ENCODE data around the gene SYT1.

SYT1 gene

GRCh38 chr12:79223210-79223609, 358.6 kb downstream of the SYT1 start:
- DNase-seq (ENCODE audit: extremely low spot score) = no peak
- ChIA-PET POLR2A (no interaction called here), CTCF (interaction anchor here (0.6 kb wide), 1 partner anchor 605 kb away, joined by 4 read pairs; no protein-coding TSS in a partner anchor)
- TF ChIP-seq SP1 (IDR thresholded peaks at IDR 0.05) = no peak
- TF ChIP-seq L3MBTL2 (conservative IDR thresholded peaks at IDR 0.05) = no peak
- TF ChIP-seq FOXM1 (IDR thresholded peaks at IDR 0.05; ENCODE audit: borderline replicate concordance) = no peak
- no peak for TF ChIP-seq ARNT (IDR thresholded peaks at IDR 0.05)
- TF ChIP-seq NFRKB (IDR thresholded peaks at IDR 0.05) = no peak
- no peak for TF ChIP-seq FOXA1 (IDR thresholded peaks at IDR 0.05)
- no peak for TF ChIP-seq FOXK2 (IDR thresholded peaks at IDR 0.05)
- TF ChIP-seq CTBP1 (IDR thresholded peaks at IDR 0.05; ENCODE audit: borderline replicate concordance) = no peak
- no peak for TF ChIP-seq ZNF384 (IDR thresholded peaks at IDR 0.05)
- TF ChIP-seq, protein P1, sequence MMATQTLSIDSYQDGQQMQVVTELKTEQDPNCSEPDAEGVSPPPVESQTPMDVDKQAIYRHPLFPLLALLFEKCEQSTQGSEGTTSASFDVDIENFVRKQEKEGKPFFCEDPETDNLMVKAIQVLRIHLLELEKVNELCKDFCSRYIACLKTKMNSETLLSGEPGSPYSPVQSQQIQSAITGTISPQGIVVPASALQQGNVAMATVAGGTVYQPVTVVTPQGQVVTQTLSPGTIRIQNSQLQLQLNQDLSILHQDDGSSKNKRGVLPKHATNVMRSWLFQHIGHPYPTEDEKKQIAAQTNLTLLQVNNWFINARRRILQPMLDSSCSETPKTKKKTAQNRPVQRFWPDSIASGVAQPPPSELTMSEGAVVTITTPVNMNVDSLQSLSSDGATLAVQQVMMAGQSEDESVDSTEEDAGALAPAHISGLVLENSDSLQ (IDR thresholded peaks at IDR 0.05) = no peak
- TF ChIP-seq SUZ12 (IDR thresholded peaks at IDR 0.05) = no peak
- no peak for TF ChIP-seq HDGF (IDR thresholded peaks at IDR 0.05; ENCODE audit: borderline replicate concordance)
- TF ChIP-seq TARDBP (IDR thresholded peaks at IDR 0.05) = no peak
- no peak for TF ChIP-seq ELF4 (IDR thresholded peaks at IDR 0.05)

DNA sequence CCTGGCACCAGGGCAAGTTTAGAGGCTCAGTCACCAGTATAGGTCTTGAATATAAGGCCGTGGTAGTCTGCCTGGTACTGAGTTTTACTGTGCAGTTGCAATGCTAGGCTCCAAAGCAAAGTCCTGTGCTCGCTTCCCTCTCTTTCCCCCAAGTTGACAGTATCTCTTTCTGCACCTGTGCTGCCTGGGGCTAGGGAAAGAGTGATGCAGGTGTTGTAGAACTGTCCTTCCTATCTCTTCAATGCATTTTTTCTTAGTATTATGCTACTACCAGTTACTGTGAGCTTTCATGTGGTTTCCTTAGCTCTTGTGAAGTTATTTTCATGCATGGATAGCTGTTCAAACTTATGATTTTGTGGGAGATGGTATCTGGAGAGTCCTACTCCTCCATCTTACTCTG, 359.2 kb downstream of the SYT1 start:
- CTCF ChIA-PET = no interaction called here
- no peak for DNase-seq (ENCODE audit: extremely low spot score)
- no peak for TF ChIP-seq FOXK2 (IDR thresholded peaks at IDR 0.05)
- TF ChIP-seq LEF1 (IDR thresholded peaks at IDR 0.05; ENCODE audit: borderline replicate concordance) = no peak
- TF ChIP-seq FOXM1 (IDR thresholded peaks at IDR 0.05; ENCODE audit: borderline replicate concordance) = no peak
- TF ChIP-seq NFRKB (IDR thresholded peaks at IDR 0.05) = no peak
- no peak for TF ChIP-seq TARDBP (IDR thresholded peaks at IDR 0.05)
- no peak for TF ChIP-seq FOXA1 (IDR thresholded peaks at IDR 0.05)
- no peak for TF ChIP-seq CTBP1 (IDR thresholded peaks at IDR 0.05; ENCODE audit: borderline replicate concordance)
- no peak for TF ChIP-seq L3MBTL2 (conservative IDR thresholded peaks at IDR 0.05)
- no peak for TF ChIP-seq HDGF (IDR thresholded peaks at IDR 0.05; ENCODE audit: borderline replicate concordance)
- TF ChIP-seq ZNF384 (IDR thresholded peaks at IDR 0.05) = no peak
- TF ChIP-seq BHLHE40 (IDR thresholded peaks at IDR 0.05; ENCODE audit: borderline replicate concordance) = no peak
- no peak for TF ChIP-seq SUZ12 (IDR thresholded peaks at IDR 0.05)
- TF ChIP-seq SP1 (IDR thresholded peaks at IDR 0.05) = no peak
- TF ChIP-seq ARNT (IDR thresholded peaks at IDR 0.05) = no peak
- TF ChIP-seq, protein P1 (IDR thresholded peaks at IDR 0.05) = no peak
- no peak for TF ChIP-seq ELF4 (IDR thresholded peaks at IDR 0.05)

DNA sequence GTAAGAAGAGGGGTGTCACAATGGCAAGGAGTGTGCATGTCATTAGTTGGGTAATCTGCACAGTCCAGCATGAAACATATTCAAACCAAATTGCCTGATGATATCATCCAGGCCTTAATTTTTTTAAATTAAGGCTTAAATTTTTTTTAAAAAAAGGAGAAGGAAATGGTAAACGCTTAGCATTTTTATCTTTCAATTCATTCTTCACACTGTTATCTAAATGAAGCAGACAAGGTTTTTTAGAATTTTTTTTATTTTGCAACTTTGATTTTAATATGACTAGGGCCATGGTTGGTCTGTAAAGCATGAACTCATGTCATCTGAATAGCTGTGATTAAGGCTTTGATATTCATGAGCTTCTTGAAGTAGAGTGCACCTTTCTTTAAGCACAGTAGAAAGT, 362.5 kb downstream of the SYT1 start:
- CTCF ChIA-PET = no interaction called here

More for the DNA sequence above, 359.2 kb downstream of the SYT1 start:
- POLR2A ChIA-PET = no interaction called here

GRCh38 chr12:79227646-79228045, 363.1 kb downstream of the SYT1 start:
- TF ChIP-seq LEF1 (IDR thresholded peaks at IDR 0.05; ENCODE audit: borderline replicate concordance) = no peak
- TF ChIP-seq CTBP1 (IDR thresholded peaks at IDR 0.05; ENCODE audit: borderline replicate concordance) = no peak
- TF ChIP-seq NFRKB (IDR thresholded peaks at IDR 0.05) = no peak
- no peak for TF ChIP-seq BHLHE40 (IDR thresholded peaks at IDR 0.05; ENCODE audit: borderline replicate concordance)
- TF ChIP-seq FOXK2 (IDR thresholded peaks at IDR 0.05) = no peak
- TF ChIP-seq FOXM1 (IDR thresholded peaks at IDR 0.05; ENCODE audit: borderline replicate concordance) = no peak
- no peak for TF ChIP-seq TARDBP (IDR thresholded peaks at IDR 0.05)
- TF ChIP-seq FOXA1 (IDR thresholded peaks at IDR 0.05) = no peak
- no peak for TF ChIP-seq SP1 (IDR thresholded peaks at IDR 0.05)
- TF ChIP-seq ZNF384 (IDR thresholded peaks at IDR 0.05) = no peak
- TF ChIP-seq HDGF (IDR thresholded peaks at IDR 0.05; ENCODE audit: borderline replicate concordance) = no peak
- TF ChIP-seq L3MBTL2 (conservative IDR thresholded peaks at IDR 0.05) = no peak
- no peak for DNase-seq (ENCODE audit: extremely low spot score)
- ChIA-PET CTCF (no interaction called here), POLR2A (no interaction called here)

More for the DNA sequence above, 362.5 kb downstream of the SYT1 start:
- TF ChIP-seq FOXK2 (IDR thresholded peaks at IDR 0.05) = no peak
- TF ChIP-seq ARNT (IDR thresholded peaks at IDR 0.05) = no peak
- no peak for TF ChIP-seq SP1 (IDR thresholded peaks at IDR 0.05)
- TF ChIP-seq BHLHE40 (IDR thresholded peaks at IDR 0.05; ENCODE audit: borderline replicate concordance) = no peak
- no peak for DNase-seq (ENCODE audit: extremely low spot score)
- POLR2A ChIA-PET = no interaction called here

GRCh38 chr12:79233341-79233781, 368.8 kb downstream of the SYT1 start:
- POLR2A ChIA-PET = no interaction called here
- TF ChIP-seq FOXA1 (IDR thresholded peaks at IDR 0.05) (no peak), NFRKB (IDR thresholded peaks at IDR 0.05) (no peak), ARNT (IDR thresholded peaks at IDR 0.05) (no peak), TARDBP (IDR thresholded peaks at IDR 0.05) (no peak), ELF4 (IDR thresholded peaks at IDR 0.05) (no peak), ZNF384 (IDR thresholded peaks at IDR 0.05) (no peak), L3MBTL2 (conservative IDR thresholded peaks at IDR 0.05) (no peak), BHLHE40 (IDR thresholded peaks at IDR 0.05; ENCODE audit: borderline replicate concordance) (no peak), HDGF (IDR thresholded peaks at IDR 0.05; ENCODE audit: borderline replicate concordance) (no peak), FOXM1 (IDR thresholded peaks at IDR 0.05; ENCODE audit: borderline replicate concordance) (no peak), FOXK2 (IDR thresholded peaks at IDR 0.05) (no peak), CTBP1 (IDR thresholded peaks at IDR 0.05; ENCODE audit: borderline replicate concordance) (no peak), SP1 (IDR thresholded peaks at IDR 0.05) (no peak), SUZ12 (IDR thresholded peaks at IDR 0.05) (no peak), LEF1 (IDR thresholded peaks at IDR 0.05; ENCODE audit: borderline replicate concordance) (no peak)
- TF ChIP-seq, protein P1 (IDR thresholded peaks at IDR 0.05) = no peak
- CTCF ChIA-PET = no interaction called here
- DNase-seq (ENCODE audit: extremely low spot score) = no peak

GRCh38 chr12:79236920-79237319, 372.3 kb downstream of the SYT1 start:
- CTCF ChIA-PET = no interaction called here
- DNase-seq (ENCODE audit: extremely low spot score) = no peak
- POLR2A ChIA-PET = no interaction called here
- TF ChIP-seq FOXA1 (IDR thresholded peaks at IDR 0.05) (no peak), TARDBP (IDR thresholded peaks at IDR 0.05) (no peak), ZNF384 (IDR thresholded peaks at IDR 0.05) (no peak), CTBP1 (IDR thresholded peaks at IDR 0.05; ENCODE audit: borderline replicate concordance) (no peak), NFRKB (IDR thresholded peaks at IDR 0.05) (no peak), ELF4 (IDR thresholded peaks at IDR 0.05) (no peak), FOXK2 (IDR thresholded peaks at IDR 0.05) (no peak), LEF1 (IDR thresholded peaks at IDR 0.05; ENCODE audit: borderline replicate concordance) (no peak), ARNT (IDR thresholded peaks at IDR 0.05) (no peak), HDGF (IDR thresholded peaks at IDR 0.05; ENCODE audit: borderline replicate concordance) (no peak), L3MBTL2 (conservative IDR thresholded peaks at IDR 0.05) (no peak), SUZ12 (IDR thresholded peaks at IDR 0.05) (no peak)
- TF ChIP-seq, protein P1 (IDR thresholded peaks at IDR 0.05) = no peak
